GM12875 (cell line): ENCODE results near the gene TSPAN13.

Source experiments
- H3K4me3 ChIP-seq: one replicate; pipeline ENCODE4 v1.5.1; 2011; ENCODE audit warnings: low read depth, low read length, control low read depth
- CTCF ChIP-seq: IDR thresholded peaks from 2 replicates; pipeline ENCODE4 v1.5.1; 2011; ENCODE audit warnings: low read depth, mild to moderate bottlenecking, control low read depth, inconsistent platforms, low read length, moderate library complexity, borderline replicate concordance; ENCODE audit not compliant: insufficient read depth

The TSPAN13 gene

GRCh38 chr7:16795624-16796023 is 42.1 kb downstream of the TSPAN13 start:
- H3K4me3 ChIP-seq = no peak overlapping the region
- no peak for TF ChIP-seq CTCF

- H3K4me3 ChIP-seq = no peak overlapping the region
Measured at GRCh38 chr7:16801111-16801542, 47.6 kb downstream of the TSPAN13 start.

GRCh38 chr7:16801579-16801978 is 48.0 kb downstream of the TSPAN13 start:
- no peak for TF ChIP-seq CTCF
- H3K4me3 ChIP-seq = no peak overlapping the region

More at GRCh38 chr7:16801111-16801542, 47.6 kb downstream of the TSPAN13 start:
- TF ChIP-seq CTCF = peak; percentile 23; the same call in 1 of the 2 replicates

- no peak for TF ChIP-seq CTCF
- H3K4me3 ChIP-seq = no peak overlapping the region
Measured at GRCh38 chr7:16803125-16803524, 49.6 kb downstream of the TSPAN13 start.

- H3K4me3 ChIP-seq = no peak overlapping the region
- TF ChIP-seq CTCF = no peak
Measured at GRCh38 chr7:16803881-16804673, 50.5 kb downstream of the TSPAN13 start.

GRCh38 chr7:16804674-16805439 is 51.3 kb downstream of the TSPAN13 start, which contains the start of gene AGR2:
AGR2 (minus strand) TSS chr7:16804999; CDS start chr7:16801796, 3,203 bp downstream.
- TF ChIP-seq CTCF = no peak

More at GRCh38 chr7:16804674-16805439, 51.3 kb downstream of the TSPAN13 start, which contains the start of gene AGR2:
- H3K4me3 ChIP-seq = no peak within 1 kb of the TSS
